Fibroblast of mammary gland (primary cell): Measurements from ENCODE around the gene PRRT1.

Experiments
- DNase-seq: peaks from one replicate; pipeline ENCODE4 v3.0.0-alpha.2; 2010; ENCODE audit warnings: low read depth
- H3K4me3 ChIP-seq: 2 replicates; pipeline ENCODE4 v1.5.1; 2011; ENCODE audit warnings: low read depth, mild to moderate bottlenecking, low read length, moderate library complexity; ENCODE audit not compliant: control insufficient read depth
- TF ChIP-seq, protein P1 (sequence below): conservative IDR thresholded peaks from 2 replicates; pipeline ENCODE4 v1.5.1; 2011; ENCODE audit warnings: low read depth, low read length, inconsistent platforms; ENCODE audit not compliant: control insufficient read depth, insufficient read depth

Gene PRRT1

DNA sequence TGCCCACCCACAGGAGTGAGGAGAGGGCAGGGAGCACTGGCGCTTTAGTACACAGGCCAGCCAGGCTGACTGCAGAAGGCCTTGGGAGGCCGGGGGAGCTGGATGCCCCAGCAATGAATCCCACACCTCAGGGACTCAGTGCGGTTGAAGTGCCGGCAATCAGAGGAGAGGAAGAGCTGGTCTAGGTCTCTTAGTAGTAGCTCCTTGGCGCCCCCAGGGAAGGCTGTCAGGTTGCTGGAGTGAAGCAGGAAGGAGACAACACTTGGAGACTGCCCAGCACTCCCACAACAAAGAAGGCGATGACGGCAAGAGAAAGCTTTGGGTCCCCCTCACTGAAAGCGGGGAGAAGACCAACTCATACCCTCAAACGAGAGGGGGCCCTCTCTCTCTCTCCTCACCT lies 34.3 kb downstream of the PRRT1 start:
- no peak for DNase-seq
- TF ChIP-seq, protein P1, sequence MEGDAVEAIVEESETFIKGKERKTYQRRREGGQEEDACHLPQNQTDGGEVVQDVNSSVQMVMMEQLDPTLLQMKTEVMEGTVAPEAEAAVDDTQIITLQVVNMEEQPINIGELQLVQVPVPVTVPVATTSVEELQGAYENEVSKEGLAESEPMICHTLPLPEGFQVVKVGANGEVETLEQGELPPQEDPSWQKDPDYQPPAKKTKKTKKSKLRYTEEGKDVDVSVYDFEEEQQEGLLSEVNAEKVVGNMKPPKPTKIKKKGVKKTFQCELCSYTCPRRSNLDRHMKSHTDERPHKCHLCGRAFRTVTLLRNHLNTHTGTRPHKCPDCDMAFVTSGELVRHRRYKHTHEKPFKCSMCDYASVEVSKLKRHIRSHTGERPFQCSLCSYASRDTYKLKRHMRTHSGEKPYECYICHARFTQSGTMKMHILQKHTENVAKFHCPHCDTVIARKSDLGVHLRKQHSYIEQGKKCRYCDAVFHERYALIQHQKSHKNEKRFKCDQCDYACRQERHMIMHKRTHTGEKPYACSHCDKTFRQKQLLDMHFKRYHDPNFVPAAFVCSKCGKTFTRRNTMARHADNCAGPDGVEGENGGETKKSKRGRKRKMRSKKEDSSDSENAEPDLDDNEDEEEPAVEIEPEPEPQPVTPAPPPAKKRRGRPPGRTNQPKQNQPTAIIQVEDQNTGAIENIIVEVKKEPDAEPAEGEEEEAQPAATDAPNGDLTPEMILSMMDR = no peak
- H3K4me3 ChIP-seq = no peak overlapping the region

DNA sequence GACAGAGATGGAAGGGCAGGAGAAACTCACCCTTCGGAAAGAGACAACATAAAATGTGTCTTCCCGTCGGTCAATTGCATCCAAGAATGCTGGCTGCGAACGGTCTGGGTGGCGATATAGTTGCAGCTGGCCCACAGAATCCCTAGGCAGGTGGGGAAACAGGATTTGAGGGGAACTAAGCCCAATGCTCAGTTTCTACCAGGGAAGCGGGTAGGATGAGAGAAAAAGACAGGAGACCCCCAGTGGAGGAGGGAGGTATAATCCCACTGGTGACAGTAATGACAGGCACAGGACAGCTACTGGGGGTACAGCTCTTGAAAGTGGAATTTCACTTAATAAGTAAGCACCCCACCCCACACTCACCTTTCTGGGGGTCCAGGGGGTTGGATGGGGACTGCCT lies 35.1 kb downstream of the PRRT1 start:
- TF ChIP-seq, protein P1 = peak; percentile 41
- H3K4me3 ChIP-seq = no peak overlapping the region
- no peak for DNase-seq

DNA sequence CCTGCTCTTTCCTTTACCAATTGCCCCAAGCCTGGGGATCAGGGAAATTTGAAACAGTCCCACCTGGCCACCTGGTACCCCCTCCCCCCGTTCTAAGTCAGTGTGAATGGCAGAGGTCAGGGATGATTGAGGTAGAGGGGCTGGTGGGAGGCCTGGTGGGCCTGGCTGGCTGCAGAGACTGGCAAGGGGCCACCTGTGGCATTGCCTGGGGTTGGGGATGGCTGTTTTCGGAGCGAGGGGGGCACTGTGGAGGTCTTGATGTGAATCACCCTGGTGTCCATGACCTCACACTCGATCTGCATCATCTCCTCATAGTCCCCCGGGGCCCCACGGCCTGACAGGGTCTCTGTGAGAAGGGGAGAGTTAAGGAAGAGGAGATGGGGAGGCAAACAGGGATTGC lies 36.1 kb downstream of the PRRT1 start:
- no peak overlapping the region for H3K4me3 ChIP-seq
- no peak for DNase-seq
- TF ChIP-seq, protein P1 = no peak

DNA sequence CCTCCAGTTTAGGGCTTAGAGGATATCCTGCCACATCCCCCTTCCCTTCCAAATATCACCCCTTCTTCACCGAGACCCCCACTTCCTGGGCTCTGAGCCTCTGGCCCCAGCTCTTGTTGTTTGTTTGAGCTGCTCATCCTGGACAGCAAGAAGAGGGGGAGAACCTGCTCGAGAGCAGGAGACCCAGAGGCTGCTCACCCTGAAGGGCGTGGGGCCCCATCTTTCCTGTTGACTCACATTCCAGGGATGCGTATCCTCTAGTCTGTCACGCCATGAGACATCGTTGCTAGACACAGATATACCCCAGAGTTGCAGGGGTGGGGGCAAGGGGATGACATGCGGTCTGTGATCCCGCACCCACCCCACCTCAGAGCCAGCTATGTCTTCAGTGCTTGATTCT lies 36.9 kb downstream of the PRRT1 start:
- TF ChIP-seq, protein P1 = no peak
- peak; percentile 76 for DNase-seq

DNA sequence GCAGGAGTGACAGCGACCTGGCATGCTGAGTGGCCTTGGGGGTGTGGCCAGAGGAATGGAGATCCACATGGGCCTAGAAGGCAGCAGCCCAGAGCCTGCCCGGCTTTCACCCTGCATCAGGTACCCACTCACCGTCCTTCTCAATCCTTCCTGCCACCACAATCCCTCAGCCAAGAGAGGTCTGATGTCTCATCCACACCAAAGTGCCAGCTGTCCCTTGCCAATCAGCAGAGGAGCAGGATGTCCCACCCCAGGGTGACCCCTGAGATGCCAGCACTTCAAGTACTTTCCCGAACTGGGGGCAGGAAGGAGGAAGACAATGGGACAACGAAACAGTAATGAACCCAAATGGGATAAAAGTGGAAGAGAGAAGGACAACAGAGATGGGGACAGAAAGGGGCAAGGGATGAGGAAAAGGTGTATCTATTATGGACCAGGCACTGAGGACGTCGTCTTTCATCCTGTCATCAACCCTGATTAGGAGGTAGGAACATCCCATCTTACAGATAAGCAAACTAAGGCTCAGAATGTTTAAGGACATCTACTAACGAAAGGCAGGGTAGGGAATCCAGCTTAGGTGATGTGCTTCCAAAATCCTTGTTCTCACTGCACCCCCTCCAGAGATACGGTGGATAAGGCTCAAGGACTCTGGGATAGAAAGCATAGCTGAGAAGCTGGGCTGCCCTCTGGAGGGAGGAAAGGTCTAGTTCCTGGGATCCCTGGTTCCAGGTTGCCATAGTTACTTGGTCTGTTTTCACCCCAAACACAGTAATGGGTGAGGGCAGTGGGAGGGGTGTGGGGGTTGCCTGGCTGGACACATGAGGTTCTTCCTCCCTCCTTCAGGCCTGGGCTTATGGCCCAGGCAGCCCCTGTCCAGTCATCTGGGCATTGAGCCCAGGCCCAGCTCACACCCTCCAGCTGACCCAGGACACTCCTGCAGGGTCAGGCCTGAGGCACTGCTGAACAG lies 38.1 kb downstream of the PRRT1 start:
- TF ChIP-seq, protein P1 = peak; percentile 74
- no peak overlapping the region for H3K4me3 ChIP-seq
- DNase-seq = peak; percentile 99

More for the DNA sequence above, 36.9 kb downstream of the PRRT1 start:
- no peak overlapping the region for H3K4me3 ChIP-seq

DNA sequence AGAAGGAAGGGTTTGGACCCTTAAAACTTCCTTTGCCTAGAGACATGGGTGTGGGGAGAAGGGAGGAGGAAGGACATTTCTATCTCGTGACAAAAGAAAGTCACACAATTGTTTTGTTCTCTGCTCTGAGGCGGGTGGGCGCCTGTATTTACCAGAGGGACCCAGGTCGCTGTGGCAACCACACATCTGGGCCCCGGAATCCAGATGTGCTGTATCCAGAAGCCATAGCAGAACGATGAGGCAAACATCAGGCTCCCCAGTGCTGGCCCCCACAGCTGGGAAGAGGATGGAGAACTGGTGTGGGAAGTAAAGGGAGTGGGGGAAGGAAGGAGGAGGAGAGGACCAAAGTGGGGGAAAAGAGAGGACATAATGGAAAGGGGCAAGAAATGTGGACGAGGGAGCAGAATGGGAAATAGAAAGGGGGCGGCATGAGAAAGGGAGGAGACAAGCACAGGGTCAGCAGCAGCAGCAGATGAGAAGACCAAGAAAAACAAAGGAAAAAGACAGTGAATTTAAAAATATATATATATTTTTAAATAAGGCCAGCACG lies 39.2 kb downstream of the PRRT1 start:
- peak; percentile 34 for DNase-seq
- H3K4me3 ChIP-seq = no peak overlapping the region
- TF ChIP-seq, protein P1 = no peak
